ENCODE measurements around the gene AAK1. TPM values are rescaled to one million over a fixed set of nuclear protein-coding genes. Genes with fewer than 3 reads are reported as not detected.

AAK1 gene
- polyA plus RNA-seq, 1 donor from 2014 or later: 26.7 TPM

DNA sequence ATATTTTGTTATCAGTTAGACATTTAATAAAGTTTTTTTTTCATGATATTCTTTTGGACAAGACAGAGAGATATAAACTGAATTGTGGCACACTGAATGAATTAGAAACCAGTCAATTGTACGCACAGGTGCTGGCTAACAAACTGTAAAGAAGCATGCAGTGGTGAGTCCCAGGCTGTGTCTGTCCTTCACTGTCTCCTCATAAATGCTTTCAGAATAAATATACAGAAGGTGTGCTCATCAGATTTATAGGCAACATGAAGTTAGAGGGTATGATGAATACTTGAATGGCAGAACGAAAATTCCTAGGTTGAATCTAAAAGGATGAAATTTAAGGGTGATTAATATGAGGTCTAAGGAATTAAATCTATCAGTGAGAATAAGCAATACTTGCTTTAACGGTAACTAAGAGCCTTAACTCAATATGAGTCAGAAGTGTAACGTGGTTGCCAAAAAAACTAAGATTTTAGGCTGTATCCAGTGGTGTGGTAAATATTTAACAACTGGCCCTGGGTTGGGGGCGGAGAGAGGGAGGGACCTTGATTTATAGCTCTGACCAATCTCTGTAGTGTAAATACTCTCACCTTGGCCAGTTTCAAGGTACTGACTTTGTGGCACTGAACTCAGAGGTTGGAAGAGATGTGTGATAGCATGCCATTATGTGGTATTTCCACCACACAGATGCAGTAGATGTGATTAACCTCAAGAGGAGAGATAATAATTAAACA is 41.9 kb upstream of the AAK1 start:
- Histone ChIP-seq H3K4me2 (ENCODE audit: low read length) (no peak overlapping the region), H3K79me2 (replicated peaks; ENCODE audit: insufficient read depth, low read length) (no peaks in the 10 kb centered on the region), H3K9me3 (ENCODE audit: low read length) (no peaks in the 10 kb centered on the region), H2AFZ (ENCODE audit: low read depth, low read length) (no peak overlapping the region), H3K27ac (ENCODE audit: low read length) (no peak overlapping the region), H3K9me2 (ENCODE audit: insufficient read depth, low read length) (no peaks in the 10 kb centered on the region), H3K9ac (ENCODE audit: low read length) (no peak overlapping the region), H3K36me3 (ENCODE audit: insufficient read depth, low read length) (no peaks in the 10 kb centered on the region), H3F3A (ENCODE audit: insufficient read depth, low read length, poor library complexity, severe bottlenecking) (no peaks in the 10 kb centered on the region), H3K4me3 (ENCODE audit: low read length) (no peak overlapping the region), H3K27me3 (ENCODE audit: insufficient read depth, low read depth, low read length) (no peaks in the 10 kb centered on the region), H4K20me1 (ENCODE audit: insufficient read depth) (no peaks in the 10 kb centered on the region)
- TF ChIP-seq POLR2AphosphoS5 (IDR thresholded peaks at IDR 0.05): no peak
- no peak for TF ChIP-seq MXI1 (conservative IDR thresholded peaks at IDR 0.05; ENCODE audit: poor library complexity, severe bottlenecking)
- no peak for TF ChIP-seq EZH2 (IDR thresholded peaks at IDR 0.05; ENCODE audit: borderline replicate concordance, insufficient read depth, low read length, poor library complexity, severe bottlenecking)
- TF ChIP-seq EP300 (conservative IDR thresholded peaks at IDR 0.05; ENCODE audit: poor library complexity, severe bottlenecking): no peak
- TF ChIP-seq, protein P1, sequence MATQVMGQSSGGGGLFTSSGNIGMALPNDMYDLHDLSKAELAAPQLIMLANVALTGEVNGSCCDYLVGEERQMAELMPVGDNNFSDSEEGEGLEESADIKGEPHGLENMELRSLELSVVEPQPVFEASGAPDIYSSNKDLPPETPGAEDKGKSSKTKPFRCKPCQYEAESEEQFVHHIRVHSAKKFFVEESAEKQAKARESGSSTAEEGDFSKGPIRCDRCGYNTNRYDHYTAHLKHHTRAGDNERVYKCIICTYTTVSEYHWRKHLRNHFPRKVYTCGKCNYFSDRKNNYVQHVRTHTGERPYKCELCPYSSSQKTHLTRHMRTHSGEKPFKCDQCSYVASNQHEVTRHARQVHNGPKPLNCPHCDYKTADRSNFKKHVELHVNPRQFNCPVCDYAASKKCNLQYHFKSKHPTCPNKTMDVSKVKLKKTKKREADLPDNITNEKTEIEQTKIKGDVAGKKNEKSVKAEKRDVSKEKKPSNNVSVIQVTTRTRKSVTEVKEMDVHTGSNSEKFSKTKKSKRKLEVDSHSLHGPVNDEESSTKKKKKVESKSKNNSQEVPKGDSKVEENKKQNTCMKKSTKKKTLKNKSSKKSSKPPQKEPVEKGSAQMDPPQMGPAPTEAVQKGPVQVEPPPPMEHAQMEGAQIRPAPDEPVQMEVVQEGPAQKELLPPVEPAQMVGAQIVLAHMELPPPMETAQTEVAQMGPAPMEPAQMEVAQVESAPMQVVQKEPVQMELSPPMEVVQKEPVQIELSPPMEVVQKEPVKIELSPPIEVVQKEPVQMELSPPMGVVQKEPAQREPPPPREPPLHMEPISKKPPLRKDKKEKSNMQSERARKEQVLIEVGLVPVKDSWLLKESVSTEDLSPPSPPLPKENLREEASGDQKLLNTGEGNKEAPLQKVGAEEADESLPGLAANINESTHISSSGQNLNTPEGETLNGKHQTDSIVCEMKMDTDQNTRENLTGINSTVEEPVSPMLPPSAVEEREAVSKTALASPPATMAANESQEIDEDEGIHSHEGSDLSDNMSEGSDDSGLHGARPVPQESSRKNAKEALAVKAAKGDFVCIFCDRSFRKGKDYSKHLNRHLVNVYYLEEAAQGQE (IDR thresholded peaks at IDR 0.05; ENCODE audit: borderline replicate concordance): no peak
- no peak for TF ChIP-seq TAF1 (IDR thresholded peaks at IDR 0.05; ENCODE audit: low read depth)
- no peak for TF ChIP-seq SMC3 (conservative IDR thresholded peaks at IDR 0.05; ENCODE audit: poor library complexity)
- no peak for TF ChIP-seq RAD21 (conservative IDR thresholded peaks at IDR 0.05)
- TF ChIP-seq, protein P2, sequence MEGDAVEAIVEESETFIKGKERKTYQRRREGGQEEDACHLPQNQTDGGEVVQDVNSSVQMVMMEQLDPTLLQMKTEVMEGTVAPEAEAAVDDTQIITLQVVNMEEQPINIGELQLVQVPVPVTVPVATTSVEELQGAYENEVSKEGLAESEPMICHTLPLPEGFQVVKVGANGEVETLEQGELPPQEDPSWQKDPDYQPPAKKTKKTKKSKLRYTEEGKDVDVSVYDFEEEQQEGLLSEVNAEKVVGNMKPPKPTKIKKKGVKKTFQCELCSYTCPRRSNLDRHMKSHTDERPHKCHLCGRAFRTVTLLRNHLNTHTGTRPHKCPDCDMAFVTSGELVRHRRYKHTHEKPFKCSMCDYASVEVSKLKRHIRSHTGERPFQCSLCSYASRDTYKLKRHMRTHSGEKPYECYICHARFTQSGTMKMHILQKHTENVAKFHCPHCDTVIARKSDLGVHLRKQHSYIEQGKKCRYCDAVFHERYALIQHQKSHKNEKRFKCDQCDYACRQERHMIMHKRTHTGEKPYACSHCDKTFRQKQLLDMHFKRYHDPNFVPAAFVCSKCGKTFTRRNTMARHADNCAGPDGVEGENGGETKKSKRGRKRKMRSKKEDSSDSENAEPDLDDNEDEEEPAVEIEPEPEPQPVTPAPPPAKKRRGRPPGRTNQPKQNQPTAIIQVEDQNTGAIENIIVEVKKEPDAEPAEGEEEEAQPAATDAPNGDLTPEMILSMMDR (IDR thresholded peaks at IDR 0.05; ENCODE audit: poor library complexity, severe bottlenecking): no peak

DNA sequence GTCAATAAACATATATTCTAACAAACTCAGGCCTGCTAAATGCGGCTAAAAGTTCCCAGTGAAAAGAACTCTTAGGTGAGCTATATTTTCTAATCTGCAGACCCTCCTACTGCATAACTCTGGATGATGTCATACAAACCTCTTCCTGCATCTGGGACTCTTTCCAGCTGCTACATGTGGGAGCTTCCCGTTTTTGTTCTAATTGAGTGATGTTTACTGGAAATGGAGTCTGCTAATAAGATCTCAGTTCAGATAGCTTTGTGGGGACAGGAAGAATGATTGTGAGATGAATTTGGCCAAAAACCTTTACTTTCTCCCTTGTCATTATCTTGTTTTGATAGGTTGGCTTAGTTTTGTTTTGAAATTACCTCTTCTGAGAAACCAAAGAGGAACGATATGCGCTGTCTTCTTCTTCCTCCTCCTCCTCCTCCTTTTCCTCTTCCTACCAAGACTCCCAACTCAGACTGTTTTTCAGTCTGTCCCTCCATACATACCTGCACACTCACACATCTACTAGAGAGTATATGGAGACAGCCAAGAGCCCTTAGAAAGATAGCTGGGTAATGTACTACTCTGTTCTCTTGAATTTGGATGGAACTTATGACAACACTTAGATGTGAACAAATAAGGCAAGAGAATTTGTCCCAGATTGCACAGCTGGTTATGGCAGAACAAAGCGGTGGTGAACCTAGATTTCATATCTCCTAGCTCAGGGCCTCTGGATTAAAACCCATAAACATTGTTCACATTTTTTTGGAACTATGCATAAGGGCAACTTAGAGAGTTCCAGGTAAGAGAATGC is 39.8 kb upstream of the AAK1 start:
- Histone ChIP-seq H3K36me3 (ENCODE audit: insufficient read depth, low read length) (no peaks in the 10 kb centered on the region), H3F3A (ENCODE audit: insufficient read depth, low read length, poor library complexity, severe bottlenecking) (no peaks in the 10 kb centered on the region), H4K20me1 (ENCODE audit: insufficient read depth) (no peaks in the 10 kb centered on the region), H2AFZ (ENCODE audit: low read depth, low read length) (no peak overlapping the region), H3K9ac (ENCODE audit: low read length) (no peak overlapping the region), H3K9me2 (ENCODE audit: insufficient read depth, low read length) (no peaks in the 10 kb centered on the region), H3K27me3 (ENCODE audit: insufficient read depth, low read depth, low read length) (no peaks in the 10 kb centered on the region), H3K27ac (ENCODE audit: low read length) (no peak overlapping the region), H3K79me2 (replicated peaks; ENCODE audit: insufficient read depth, low read length) (no peaks in the 10 kb centered on the region), H3K4me2 (ENCODE audit: low read length) (no peak overlapping the region), H3K9me3 (ENCODE audit: low read length) (no peaks in the 10 kb centered on the region), H3K4me3 (ENCODE audit: low read length) (no peak overlapping the region)
- TF ChIP-seq EP300 (conservative IDR thresholded peaks at IDR 0.05; ENCODE audit: poor library complexity, severe bottlenecking) (no peak), SMC3 (conservative IDR thresholded peaks at IDR 0.05; ENCODE audit: poor library complexity) (no peak), MXI1 (conservative IDR thresholded peaks at IDR 0.05; ENCODE audit: poor library complexity, severe bottlenecking) (no peak), POLR2AphosphoS5 (IDR thresholded peaks at IDR 0.05) (no peak), EZH2 (IDR thresholded peaks at IDR 0.05; ENCODE audit: borderline replicate concordance, insufficient read depth, low read length, poor library complexity, severe bottlenecking) (no peak), TAF1 (IDR thresholded peaks at IDR 0.05; ENCODE audit: low read depth) (no peak)
- TF ChIP-seq, protein P2 (IDR thresholded peaks at IDR 0.05; ENCODE audit: poor library complexity, severe bottlenecking): no peak
- TF ChIP-seq, protein P1 (IDR thresholded peaks at IDR 0.05; ENCODE audit: borderline replicate concordance): no peak

All from neural cell (in vitro differentiated cells).